DND-41 (cell line): Measurements from ENCODE around the gene SKAP1.

Experiments
- ATAC-seq: fragments of 200-7000 bp; cut with Tn5 transposase; 3 replicates; pipeline ENCODE4 v1.9.1; 2021; ENCODE audit warnings: low read depth; ENCODE audit not compliant: insufficient read depth
- DNase-seq: peaks from one replicate; pipeline ENCODE4 v3.0.0-alpha.2; 2020
- H2AFZ ChIP-seq: 2 replicates; pipeline ENCODE4 v1.6.0; 2012; ENCODE audit warnings: low read depth, low read length
- H3K27ac ChIP-seq: 2 replicates; pipeline ENCODE4 v1.5.1; 2012; ENCODE audit warnings: low read length, inconsistent platforms
- H3K27me3 ChIP-seq: fragments of 200-600 bp; sonication (generic); 2 replicates; pipeline ENCODE4 v1.6.0; 2012; ENCODE audit warnings: low read length, mild to moderate bottlenecking, inconsistent platforms; ENCODE audit not compliant: insufficient read depth, poor library complexity
- H3K36me3 ChIP-seq: 2 replicates; pipeline ENCODE4 v1.5.1; 2012; ENCODE audit warnings: low read length, inconsistent platforms; ENCODE audit not compliant: insufficient read depth
- H3K4me1 ChIP-seq: 2 replicates; pipeline ENCODE4 v1.5.1; 2012; ENCODE audit warnings: mild to moderate bottlenecking, low read length; ENCODE audit not compliant: insufficient read depth
- H3K4me2 ChIP-seq: 2 replicates; pipeline ENCODE4 v1.6.0; 2012; ENCODE audit warnings: mild to moderate bottlenecking, moderate library complexity, low read length, inconsistent platforms; ENCODE audit not compliant: insufficient read depth
- H3K4me3 ChIP-seq, 2 experiments: fragments of 200-600 bp in 1 of 2; shearing (Covaris generic) in 1 of 2; 2 replicates each; pipeline ENCODE4 v1.5.1; 2012 to 2016; ENCODE audit warnings: inconsistent platforms in 2 of 2, low read length in 2 of 2, mild to moderate bottlenecking in 2 of 2, low read depth in 1 of 2, moderate library complexity in 1 of 2
- H3K79me2 ChIP-seq: 2 replicates; pipeline ENCODE4 v1.6.0; 2012; ENCODE audit warnings: low read length, inconsistent platforms; ENCODE audit not compliant: insufficient read depth
- H3K9ac ChIP-seq: 2 replicates; pipeline ENCODE4 v1.6.0; 2012; ENCODE audit warnings: low read depth, mild to moderate bottlenecking, inconsistent platforms, low read length, moderate library complexity
- H3K9me3 ChIP-seq: 2 replicates; pipeline ENCODE4 v1.5.1; 2012; ENCODE audit warnings: low read length, moderate library complexity, mild to moderate bottlenecking, inconsistent platforms; ENCODE audit not compliant: insufficient read depth, severe bottlenecking
- H4K20me1 ChIP-seq: 2 replicates; pipeline ENCODE4 v1.6.0; 2012; ENCODE audit warnings: low read length; ENCODE audit not compliant: insufficient read depth
- CTCF ChIP-seq: IDR thresholded peaks from 2 replicates; pipeline ENCODE4 v1.5.1; 2012; ENCODE audit warnings: borderline replicate concordance, low read length, moderate library complexity, mild to moderate bottlenecking; ENCODE audit not compliant: poor library complexity, severe bottlenecking; ENCODE audit errors: extremely low read depth
- EZH2 ChIP-seq: IDR thresholded peaks from 3 replicates; pipeline ENCODE4 v1.6.1; 2012; ENCODE audit warnings: borderline replicate concordance, low read depth, mild to moderate bottlenecking, moderate library complexity, low read length, inconsistent platforms; ENCODE audit not compliant: severe bottlenecking

Gene SKAP1

DNA sequence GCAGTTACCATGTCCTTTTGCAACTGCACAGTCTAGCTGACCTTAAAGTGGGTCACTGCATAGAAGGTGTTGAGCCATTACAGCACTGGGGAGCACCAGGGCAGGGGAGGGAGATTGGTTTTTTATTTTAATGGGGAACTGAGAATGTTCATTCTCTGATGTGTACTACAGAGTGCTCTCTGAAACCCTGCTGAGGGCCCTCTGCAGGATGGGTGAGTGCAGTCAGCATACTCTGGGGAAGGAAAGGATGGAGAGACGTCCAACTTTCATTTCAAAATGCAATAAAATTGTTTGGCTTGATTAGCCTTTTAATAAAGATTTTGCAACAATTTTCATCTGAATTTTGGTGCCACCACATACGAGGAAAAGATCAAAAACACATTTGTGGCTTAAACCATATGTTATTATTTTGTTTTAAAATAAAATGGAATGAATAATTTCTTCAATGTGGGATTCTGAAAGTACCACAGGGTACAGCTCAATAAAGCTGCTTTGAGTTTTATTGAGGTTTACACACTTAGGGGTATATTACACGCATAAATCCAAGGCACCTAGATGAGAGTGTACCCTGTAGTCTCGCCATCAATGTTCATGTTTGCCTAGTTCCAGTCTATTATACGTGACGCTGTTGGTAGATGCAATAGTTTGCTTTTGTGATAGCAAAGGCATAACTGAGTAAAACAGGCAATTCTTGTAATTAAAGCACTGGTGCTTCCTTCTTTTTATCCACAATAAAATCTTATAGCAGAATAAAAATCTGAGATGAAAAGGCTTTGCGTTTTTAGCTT lies 249.0 kb downstream of the SKAP1 start:
- H3K36me3 ChIP-seq: no peaks in the 10 kb centered on the region
- no peak for ATAC-seq

DNA sequence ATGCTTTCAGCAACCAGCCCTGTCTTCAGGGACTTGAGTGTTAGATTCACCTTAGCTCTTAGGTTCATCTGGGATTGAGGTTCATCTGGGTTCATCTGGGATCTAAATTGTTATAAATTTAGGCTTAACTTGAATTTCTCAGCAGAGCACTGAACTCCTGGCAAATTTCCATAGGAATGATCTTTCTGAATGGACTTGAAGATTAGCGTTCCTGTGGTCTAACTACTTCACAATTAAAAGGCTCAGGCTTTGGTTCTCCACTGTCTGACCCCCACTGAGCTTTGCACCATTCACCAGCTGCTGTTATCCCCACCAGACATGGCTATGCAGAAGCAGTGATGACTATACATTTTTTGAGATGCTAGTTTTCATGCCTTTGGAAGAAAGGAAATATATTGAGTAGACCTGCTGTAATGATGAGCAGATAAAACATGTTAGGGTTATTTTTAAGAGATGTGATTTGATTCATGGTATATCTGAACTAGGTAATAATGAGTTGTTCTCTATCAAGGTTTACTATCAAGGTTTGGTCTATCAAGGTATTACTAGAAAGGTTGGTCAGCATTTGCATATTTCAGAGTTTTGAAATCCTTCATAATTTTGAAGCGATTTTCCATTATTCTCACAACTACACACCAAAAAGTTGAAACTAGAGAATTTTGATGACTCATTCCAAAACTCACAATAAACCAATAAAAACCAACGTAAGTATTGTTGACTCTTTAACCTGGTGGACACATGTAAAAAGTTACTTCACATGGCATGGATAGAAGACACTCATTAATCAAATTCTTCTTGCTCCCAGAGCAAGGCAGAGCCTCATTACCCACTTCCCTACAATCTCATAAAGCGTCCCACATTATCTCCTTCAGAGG lies 250.7 kb downstream of the SKAP1 start:
- Histone ChIP-seq H3K4me3 (no peak overlapping the region), H3K27ac (no peak overlapping the region), H4K20me1 (no peaks in the 10 kb centered on the region), H3K27me3 (peaks cover 45% of the 10 kb centered on the region), H3K36me3 (no peaks in the 10 kb centered on the region), H2AFZ (no peak overlapping the region), H3K4me1 (no peaks in the 10 kb centered on the region), H3K9ac (no peak overlapping the region), H3K9me3 (no peaks in the 10 kb centered on the region), H3K4me2 (no peak overlapping the region), H3K79me2 (no peaks in the 10 kb centered on the region)
- no peak for DNase-seq
- no peak for ATAC-seq
- TF ChIP-seq CTCF: no peak
- TF ChIP-seq EZH2: no peak

More for the DNA sequence above, 249.0 kb downstream of the SKAP1 start:
- no peak overlapping the region for H3K4me3 ChIP-seq
- H3K4me2 ChIP-seq: no peak overlapping the region
- no peak overlapping the region for H2AFZ ChIP-seq
- no peak overlapping the region for H3K9ac ChIP-seq
- H3K79me2 ChIP-seq: no peaks in the 10 kb centered on the region
- no peaks in the 10 kb centered on the region for H3K9me3 ChIP-seq
- H4K20me1 ChIP-seq: no peaks in the 10 kb centered on the region
- peaks cover 59% of the 10 kb centered on the region for H3K27me3 ChIP-seq
- TF ChIP-seq CTCF (no peak), EZH2 (no peak)
- no peak for DNase-seq
- H3K27ac ChIP-seq: no peak overlapping the region
- H3K4me1 ChIP-seq: no peaks in the 10 kb centered on the region

DNA sequence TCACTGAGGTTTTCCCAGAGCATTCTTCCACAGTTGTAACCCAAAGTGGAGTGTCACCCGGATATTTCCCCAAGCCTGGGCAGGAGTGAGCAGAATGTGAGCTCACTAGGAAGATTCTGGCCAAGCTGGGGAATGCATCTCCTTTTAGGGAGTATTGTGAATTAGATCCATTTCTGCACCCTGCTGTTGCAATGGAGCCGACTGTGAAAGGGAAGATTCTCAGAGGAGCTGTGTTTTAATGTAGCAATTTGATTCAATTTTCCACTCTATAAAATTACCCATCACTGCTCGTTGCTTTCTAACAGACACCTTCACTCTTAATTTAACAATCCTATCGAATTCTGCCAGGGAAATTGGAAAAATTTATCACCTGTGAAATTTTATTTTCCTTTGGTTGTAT lies 251.7 kb downstream of the SKAP1 start:
- Histone ChIP-seq H3K4me3 (no peak overlapping the region), H3K27ac (no peak overlapping the region), H3K36me3 (no peaks in the 10 kb centered on the region), H3K4me2 (no peak overlapping the region), H2AFZ (no peak overlapping the region), H3K79me2 (no peaks in the 10 kb centered on the region), H3K9me3 (no peaks in the 10 kb centered on the region), H3K4me1 (no peaks in the 10 kb centered on the region), H4K20me1 (no peaks in the 10 kb centered on the region), H3K9ac (no peak overlapping the region), H3K27me3 (peaks cover 44% of the 10 kb centered on the region)
- ATAC-seq (no peak), DNase-seq (no peak)
- TF ChIP-seq CTCF (no peak), EZH2 (no peak)
